Keratinocyte (primary cell): ENCODE data around the gene TNPO2.

Experiments
- EZH2 ChIP-seq: IDR thresholded peaks from one replicate; pipeline ENCODE4 v1.6.1; 2012; ENCODE audit warnings: inconsistent platforms, mild to moderate bottlenecking, low read length, moderate library complexity
- TF ChIP-seq, protein P1 (sequence below), 3 experiments: IDR thresholded peaks in 1 of 3; conservative IDR thresholded peaks in 1 of 3; optimal IDR thresholded peaks in 1 of 3; 2 replicates in 2 of 3; 3 replicates in 1 of 3; pipeline versions ENCODE3 to v1.5.1; 2011; ENCODE audit warnings: low read length in 3 of 3, mild to moderate bottlenecking in 3 of 3, moderate library complexity in 2 of 3, control low read depth in 1 of 3, inconsistent platforms in 1 of 3; ENCODE audit not compliant: insufficient read depth in 2 of 3; ENCODE audit errors: extremely low read depth in 1 of 3

DNA sequence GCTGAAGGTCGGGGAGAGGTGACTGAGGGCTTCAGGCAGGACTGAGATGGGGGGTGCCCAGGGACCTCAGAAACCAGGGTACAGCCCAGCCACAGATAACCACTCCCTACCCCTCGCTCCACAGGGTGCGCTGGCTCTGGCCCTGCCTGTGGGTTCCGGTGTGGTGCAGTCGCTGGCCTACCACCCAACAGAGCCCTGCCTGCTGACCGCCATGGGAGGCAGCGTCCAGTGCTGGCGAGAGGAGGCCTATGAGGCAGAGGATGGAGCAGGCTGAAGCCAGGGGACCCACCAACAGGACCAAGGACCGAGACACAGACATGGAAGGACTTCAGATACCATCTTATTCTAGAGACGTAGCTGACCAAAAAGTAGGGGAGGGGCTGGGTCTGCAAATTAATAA is 48.3 kb downstream of the TNPO2 start:
- TF ChIP-seq, protein P1, sequence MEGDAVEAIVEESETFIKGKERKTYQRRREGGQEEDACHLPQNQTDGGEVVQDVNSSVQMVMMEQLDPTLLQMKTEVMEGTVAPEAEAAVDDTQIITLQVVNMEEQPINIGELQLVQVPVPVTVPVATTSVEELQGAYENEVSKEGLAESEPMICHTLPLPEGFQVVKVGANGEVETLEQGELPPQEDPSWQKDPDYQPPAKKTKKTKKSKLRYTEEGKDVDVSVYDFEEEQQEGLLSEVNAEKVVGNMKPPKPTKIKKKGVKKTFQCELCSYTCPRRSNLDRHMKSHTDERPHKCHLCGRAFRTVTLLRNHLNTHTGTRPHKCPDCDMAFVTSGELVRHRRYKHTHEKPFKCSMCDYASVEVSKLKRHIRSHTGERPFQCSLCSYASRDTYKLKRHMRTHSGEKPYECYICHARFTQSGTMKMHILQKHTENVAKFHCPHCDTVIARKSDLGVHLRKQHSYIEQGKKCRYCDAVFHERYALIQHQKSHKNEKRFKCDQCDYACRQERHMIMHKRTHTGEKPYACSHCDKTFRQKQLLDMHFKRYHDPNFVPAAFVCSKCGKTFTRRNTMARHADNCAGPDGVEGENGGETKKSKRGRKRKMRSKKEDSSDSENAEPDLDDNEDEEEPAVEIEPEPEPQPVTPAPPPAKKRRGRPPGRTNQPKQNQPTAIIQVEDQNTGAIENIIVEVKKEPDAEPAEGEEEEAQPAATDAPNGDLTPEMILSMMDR (optimal IDR thresholded peaks at IDR 0.05 in 1 of 3, IDR thresholded peaks at IDR 0.05 in 1 of 3, conservative IDR thresholded peaks at IDR 0.05 in 1 of 3; ENCODE audit: extremely low read depth in 1 of 3, insufficient read depth in 2 of 3, low read length in 3 of 3), result no peak
- TF ChIP-seq EZH2, result no peak
